Panc1 (cell line): ENCODE data around the gene GLI3.

Experiments used
- SIN3A ChIP-seq: IDR thresholded peaks from 2 replicates; pipeline ENCODE4 v1.6.1; 2012; ENCODE audit warnings: low read depth, mild to moderate bottlenecking, low read length, moderate library complexity, borderline replicate concordance; ENCODE audit not compliant: insufficient read depth
- TF ChIP-seq, protein P1 (sequence below): fragments of 450-650 bp; IDR thresholded peaks from 2 replicates; pipeline ENCODE4 v1.5.1; 2017; ENCODE audit warnings: mild to moderate bottlenecking

DNA sequence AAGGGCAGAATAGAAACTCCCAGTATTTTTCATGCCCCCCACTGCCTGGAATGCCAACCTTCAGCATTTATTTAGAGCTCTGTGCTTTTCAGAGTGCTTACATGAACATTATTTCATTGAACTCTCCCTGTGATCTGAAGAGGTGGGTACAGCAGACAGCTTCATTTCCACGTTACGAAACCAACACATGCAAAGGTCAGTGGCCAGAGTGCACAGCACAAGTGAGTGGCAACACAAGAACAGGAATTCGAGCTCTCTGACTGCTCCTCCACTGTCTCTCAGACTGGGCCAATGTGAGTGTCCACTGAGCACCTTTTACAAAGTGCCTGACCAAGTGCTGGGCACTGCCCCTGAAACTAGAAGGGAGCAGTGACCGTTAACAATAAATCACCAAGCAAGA lies 162.9 kb downstream of the GLI3 start:
- TF ChIP-seq, protein P1, sequence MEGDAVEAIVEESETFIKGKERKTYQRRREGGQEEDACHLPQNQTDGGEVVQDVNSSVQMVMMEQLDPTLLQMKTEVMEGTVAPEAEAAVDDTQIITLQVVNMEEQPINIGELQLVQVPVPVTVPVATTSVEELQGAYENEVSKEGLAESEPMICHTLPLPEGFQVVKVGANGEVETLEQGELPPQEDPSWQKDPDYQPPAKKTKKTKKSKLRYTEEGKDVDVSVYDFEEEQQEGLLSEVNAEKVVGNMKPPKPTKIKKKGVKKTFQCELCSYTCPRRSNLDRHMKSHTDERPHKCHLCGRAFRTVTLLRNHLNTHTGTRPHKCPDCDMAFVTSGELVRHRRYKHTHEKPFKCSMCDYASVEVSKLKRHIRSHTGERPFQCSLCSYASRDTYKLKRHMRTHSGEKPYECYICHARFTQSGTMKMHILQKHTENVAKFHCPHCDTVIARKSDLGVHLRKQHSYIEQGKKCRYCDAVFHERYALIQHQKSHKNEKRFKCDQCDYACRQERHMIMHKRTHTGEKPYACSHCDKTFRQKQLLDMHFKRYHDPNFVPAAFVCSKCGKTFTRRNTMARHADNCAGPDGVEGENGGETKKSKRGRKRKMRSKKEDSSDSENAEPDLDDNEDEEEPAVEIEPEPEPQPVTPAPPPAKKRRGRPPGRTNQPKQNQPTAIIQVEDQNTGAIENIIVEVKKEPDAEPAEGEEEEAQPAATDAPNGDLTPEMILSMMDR: no peak
- TF ChIP-seq SIN3A: no peak
